Stimulated activated naive CD8-positive, alpha-beta T cell treated with anti-CD3 and anti-CD28 coated beads, Interleukin-15, Interleukin-2, amounts not matched to agents 100 ng/mL and 50 ng/mL, for 24 hours (primary cell): ENCODE measurements around the gene TUBGCP2.
A peak's percentile ranks its signal among the peaks of the same experiment; 100 is the strongest.

ENCODE experiments used
- H3K27ac Mint-ChIP-seq: one replicate; pipeline ENCODE4 v1.8.0; 2021; ENCODE audit warnings: mild to moderate bottlenecking, mixed read lengths
- H3K27me3 Mint-ChIP-seq: one replicate; pipeline ENCODE4 v1.8.0; 2021; ENCODE audit warnings: mixed read lengths
- H3K36me3 Mint-ChIP-seq: one replicate; pipeline ENCODE4 v1.8.0; 2021; ENCODE audit warnings: low read depth, mixed read lengths
- H3K4me1 Mint-ChIP-seq: one replicate; pipeline ENCODE4 v1.8.0; 2021; ENCODE audit warnings: low read depth, mixed read lengths
- H3K4me3 Mint-ChIP-seq: one replicate; pipeline ENCODE4 v1.8.0; 2021; ENCODE audit warnings: mild to moderate bottlenecking, mixed read lengths
- H3K9me3 Mint-ChIP-seq: one replicate; pipeline ENCODE4 v1.8.0; 2021; ENCODE audit warnings: mixed read lengths

The TUBGCP2 gene

GRCh38 chr10:133307776-133308420 lies 774 bp downstream of the TUBGCP2 start:
- Mint-ChIP-seq H3K36me3 (peaks cover 28% of the 10 kb centered on the region), H3K27me3 (no peaks in the 10 kb centered on the region), H3K4me3 (peak overlapping the region; percentile 99), H3K4me1 (peaks cover 39% of the 10 kb centered on the region), H3K9me3 (no peaks in the 10 kb centered on the region), H3K27ac (peak overlapping the region; percentile 98)

GRCh38 chr10:133306941-133307379 lies 1.7 kb downstream of the TUBGCP2 start:
- Mint-ChIP-seq H3K36me3 (peaks cover 25% of the 10 kb centered on the region), H3K9me3 (no peaks in the 10 kb centered on the region), H3K27ac (peak overlapping the region; percentile 50), H3K4me1 (peaks cover 43% of the 10 kb centered on the region), H3K27me3 (no peaks in the 10 kb centered on the region), H3K4me3 (peak overlapping the region; percentile 99)

GRCh38 chr10:133306097-133306476 lies 2.6 kb downstream of the TUBGCP2 start:
- Mint-ChIP-seq H3K4me3 (no peak overlapping the region), H3K27ac (no peak overlapping the region), H3K4me1 (peaks cover 43% of the 10 kb centered on the region), H3K27me3 (no peaks in the 10 kb centered on the region), H3K9me3 (no peaks in the 10 kb centered on the region), H3K36me3 (peaks cover 18% of the 10 kb centered on the region)

- Mint-ChIP-seq H3K4me3 (no peak overlapping the region), H3K27me3 (no peaks in the 10 kb centered on the region), H3K9me3 (no peaks in the 10 kb centered on the region), H3K36me3 (peaks cover 32% of the 10 kb centered on the region), H3K4me1 (peaks cover 42% of the 10 kb centered on the region), H3K27ac (no peak overlapping the region)
These were observed 5.5 kb downstream of the TUBGCP2 start for GRCh38 chr10:133303206-133303605.

- Mint-ChIP-seq H3K27ac (no peak overlapping the region), H3K9me3 (no peaks in the 10 kb centered on the region), H3K4me3 (no peak overlapping the region), H3K27me3 (no peaks in the 10 kb centered on the region), H3K36me3 (peaks cover 42% of the 10 kb centered on the region), H3K4me1 (peaks cover 33% of the 10 kb centered on the region)
These were observed 6.4 kb downstream of the TUBGCP2 start for GRCh38 chr10:133302230-133302629.

GRCh38 chr10:133299738-133300137 lies 8.9 kb downstream of the TUBGCP2 start:
- no peak overlapping the region for H3K27ac Mint-ChIP-seq
- no peak overlapping the region for H3K4me3 Mint-ChIP-seq
- no peaks in the 10 kb centered on the region for H3K27me3 Mint-ChIP-seq
- peaks cover 12% of the 10 kb centered on the region for H3K4me1 Mint-ChIP-seq
- H3K9me3 Mint-ChIP-seq, result no peaks in the 10 kb centered on the region
- peaks cover 51% of the 10 kb centered on the region for H3K36me3 Mint-ChIP-seq

DNA sequence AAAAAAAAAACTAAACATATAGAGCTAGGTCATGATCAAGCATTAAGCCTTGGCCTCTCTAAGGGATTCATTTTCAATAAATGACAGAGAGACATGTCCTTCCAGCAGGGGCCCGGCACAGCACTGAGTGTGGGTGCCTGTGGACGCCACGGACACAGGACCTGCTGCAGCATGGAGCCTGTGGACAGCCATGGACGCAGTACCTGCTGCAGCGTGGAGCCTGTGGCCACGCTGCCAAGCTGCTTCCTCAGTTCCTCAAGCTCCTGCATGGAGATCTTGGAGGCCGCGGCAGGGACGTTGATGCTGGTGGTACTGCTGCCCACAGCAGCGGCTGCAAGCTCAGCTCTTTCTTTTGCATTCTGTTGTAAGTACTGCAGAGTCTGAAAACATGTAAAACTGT lies 9.4 kb downstream of the TUBGCP2 start:
- no peak overlapping the region for H3K4me3 Mint-ChIP-seq
- no peak overlapping the region for H3K27ac Mint-ChIP-seq
- H3K27me3 Mint-ChIP-seq, result no peaks in the 10 kb centered on the region
- H3K4me1 Mint-ChIP-seq, result peaks cover 13% of the 10 kb centered on the region
- H3K36me3 Mint-ChIP-seq, result peaks cover 57% of the 10 kb centered on the region
- H3K9me3 Mint-ChIP-seq, result no peaks in the 10 kb centered on the region

GRCh38 chr10:133298466-133298865 lies 10.2 kb downstream of the TUBGCP2 start:
- Mint-ChIP-seq H3K36me3 (peaks cover 57% of the 10 kb centered on the region), H3K9me3 (no peaks in the 10 kb centered on the region), H3K27ac (no peak overlapping the region), H3K27me3 (no peaks in the 10 kb centered on the region), H3K4me3 (no peak overlapping the region), H3K4me1 (peaks cover 16% of the 10 kb centered on the region)

DNA sequence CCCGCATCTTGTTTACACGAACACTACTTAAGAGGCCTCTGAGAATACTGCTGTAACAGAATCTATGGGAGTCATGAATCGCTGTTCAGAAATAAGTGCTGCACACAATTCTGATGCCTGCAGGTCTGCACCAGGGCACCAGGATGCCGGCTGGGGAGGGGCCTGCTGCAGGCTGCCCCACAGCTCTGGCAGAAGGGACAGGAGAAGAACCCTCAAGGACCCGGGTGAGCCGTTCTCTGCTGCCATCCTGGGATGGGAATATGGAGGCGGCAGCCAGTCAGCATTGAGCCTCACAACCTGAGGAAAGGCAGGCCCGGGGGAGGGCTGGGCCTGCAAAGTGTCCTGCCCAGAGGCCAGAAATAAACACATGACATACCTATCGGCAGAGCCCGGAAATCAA lies 11.2 kb downstream of the TUBGCP2 start:
- Mint-ChIP-seq H3K4me3 (no peak overlapping the region), H3K4me1 (peaks cover 20% of the 10 kb centered on the region), H3K27me3 (no peaks in the 10 kb centered on the region), H3K36me3 (peaks cover 56% of the 10 kb centered on the region), H3K9me3 (no peaks in the 10 kb centered on the region), H3K27ac (no peak overlapping the region)

- no peak overlapping the region for H3K27ac Mint-ChIP-seq
- H3K36me3 Mint-ChIP-seq, result peaks cover 52% of the 10 kb centered on the region
- H3K27me3 Mint-ChIP-seq, result no peaks in the 10 kb centered on the region
These were observed 13.0 kb downstream of the TUBGCP2 start for GRCh38 chr10:133295426-133296320.

GRCh38 chr10:133294189-133294588 lies 14.5 kb downstream of the TUBGCP2 start:
- Mint-ChIP-seq H3K4me3 (no peak overlapping the region), H3K27me3 (no peaks in the 10 kb centered on the region), H3K27ac (no peak overlapping the region), H3K36me3 (peaks cover 46% of the 10 kb centered on the region), H3K4me1 (peaks cover 19% of the 10 kb centered on the region), H3K9me3 (no peaks in the 10 kb centered on the region)

More at GRCh38 chr10:133295426-133296320, 13.0 kb downstream of the TUBGCP2 start:
- H3K4me3 Mint-ChIP-seq, result no peak overlapping the region
- peaks cover 19% of the 10 kb centered on the region for H3K4me1 Mint-ChIP-seq
- H3K9me3 Mint-ChIP-seq, result no peaks in the 10 kb centered on the region

DNA sequence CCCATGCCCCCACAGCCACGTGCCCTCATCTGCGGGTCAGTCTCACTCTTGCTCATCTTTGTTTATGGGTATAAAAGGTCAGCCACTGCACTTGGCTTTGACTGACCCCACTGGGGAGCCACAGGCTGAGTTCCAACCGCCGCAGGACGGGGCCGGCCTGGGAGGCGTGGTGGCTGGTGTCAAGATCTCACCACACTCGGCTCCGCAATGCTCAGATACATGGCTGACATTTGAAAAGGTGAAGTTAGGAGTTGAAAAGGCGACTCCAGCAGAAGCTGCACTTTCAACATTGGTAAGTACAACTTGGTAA lies 14.9 kb downstream of the TUBGCP2 start:
- Mint-ChIP-seq H3K4me3 (no peak overlapping the region), H3K27me3 (no peaks in the 10 kb centered on the region), H3K36me3 (peaks cover 46% of the 10 kb centered on the region), H3K9me3 (no peaks in the 10 kb centered on the region), H3K27ac (peak overlapping the region; percentile 36), H3K4me1 (peaks cover 19% of the 10 kb centered on the region)

GRCh38 chr10:133292919-133293809 lies 15.5 kb downstream of the TUBGCP2 start:
- H3K9me3 Mint-ChIP-seq, result no peaks in the 10 kb centered on the region
- peaks cover 44% of the 10 kb centered on the region for H3K36me3 Mint-ChIP-seq
- H3K4me1 Mint-ChIP-seq, result peaks cover 19% of the 10 kb centered on the region
- H3K4me3 Mint-ChIP-seq, result no peak overlapping the region
- no peaks in the 10 kb centered on the region for H3K27me3 Mint-ChIP-seq
- H3K27ac Mint-ChIP-seq, result peak overlapping the region; percentile 36

GRCh38 chr10:133289761-133290160 lies 18.9 kb downstream of the TUBGCP2 start:
- Mint-ChIP-seq H3K27me3 (no peaks in the 10 kb centered on the region), H3K36me3 (peaks cover 48% of the 10 kb centered on the region), H3K4me3 (no peak overlapping the region), H3K4me1 (peaks cover 18% of the 10 kb centered on the region), H3K9me3 (no peaks in the 10 kb centered on the region), H3K27ac (no peak overlapping the region)
